Measurements from ENCODE around the gene FGD5.

Gene FGD5

DNA sequence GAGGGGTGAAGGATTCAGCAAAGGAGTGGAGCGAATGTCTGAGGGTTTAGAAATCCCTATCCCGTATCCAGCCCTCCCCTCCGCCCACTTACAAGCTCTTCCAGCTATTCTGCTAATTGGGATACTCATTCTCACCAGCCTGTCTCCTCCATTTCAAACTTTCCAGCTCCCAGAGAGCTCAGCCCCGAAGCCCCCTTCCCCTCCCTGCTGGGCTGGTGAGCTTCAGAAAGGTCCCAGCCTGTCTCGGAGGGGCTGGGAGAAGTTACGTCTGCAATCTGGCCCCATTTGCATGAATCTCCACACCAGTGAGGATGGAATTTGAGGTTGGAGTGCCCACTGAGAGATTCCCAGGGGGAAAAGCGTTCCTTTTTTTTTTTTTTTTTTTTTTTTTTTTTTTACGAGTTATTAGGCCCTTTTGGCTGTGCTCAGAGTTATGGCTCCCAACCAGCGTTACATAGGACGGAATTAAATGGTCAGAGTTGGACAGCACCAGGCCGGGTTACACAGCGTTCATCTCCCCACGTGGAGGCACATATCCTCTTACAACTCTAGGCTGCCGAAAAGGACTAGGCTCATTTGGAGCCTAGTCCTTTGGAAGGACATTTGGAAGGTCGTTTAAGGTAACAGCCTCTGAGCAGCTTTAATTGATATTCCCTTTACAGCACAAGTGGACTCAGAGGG lies 34.6 kb downstream of the FGD5 start:
- DNase-seq, result no peak

- no peak for DNase-seq
Observed at GRCh38 chr3:14857506-14857905, 38.7 kb downstream of the FGD5 start.

DNA sequence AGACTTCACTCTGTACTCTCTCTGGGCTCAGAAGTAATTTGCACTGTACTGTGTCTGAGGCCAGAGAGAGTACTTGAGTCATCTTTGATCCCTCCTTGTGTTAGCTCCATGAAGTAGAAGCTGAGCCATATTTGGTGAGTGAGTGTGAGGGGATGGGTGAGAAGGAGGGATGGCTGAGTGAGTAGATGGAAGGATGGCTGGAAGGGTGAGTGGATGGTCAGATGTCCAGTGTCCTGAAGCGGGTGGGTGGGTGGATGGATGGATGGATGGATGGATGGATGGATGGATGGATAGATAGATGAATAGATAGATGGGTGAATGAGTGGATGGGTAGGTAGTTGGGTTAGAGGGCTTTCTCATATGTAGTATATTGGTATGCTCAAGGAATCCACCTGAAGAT lies 39.3 kb downstream of the FGD5 start:
- no peak for DNase-seq

GRCh38 chr3:14859880-14860279 lies 41.1 kb downstream of the FGD5 start:
- no peak for DNase-seq

DNA sequence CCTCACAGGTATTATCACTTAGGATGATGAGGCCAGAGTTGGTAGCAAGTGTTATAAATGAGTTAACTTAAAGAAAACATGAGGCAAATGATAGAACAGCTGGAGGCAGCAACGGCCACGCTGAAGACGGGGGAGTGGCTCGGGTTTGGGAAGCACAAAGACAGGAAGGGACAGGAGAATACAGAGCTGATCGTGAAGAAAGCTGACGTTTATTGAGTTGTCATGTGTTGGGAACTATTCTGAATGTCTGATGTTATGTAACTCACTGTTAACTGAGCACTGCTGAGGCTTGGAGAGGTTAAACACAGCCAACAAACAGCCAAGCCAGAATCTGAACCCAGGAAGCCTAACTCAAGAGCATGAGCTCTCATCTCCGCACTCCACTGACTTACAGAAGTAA lies 42.3 kb downstream of the FGD5 start:
- DNase-seq, result no peak

GRCh38 chr3:14861446-14862302 lies 42.9 kb downstream of the FGD5 start:
- DNase-seq, result no peak

GRCh38 chr3:14862303-14862660 lies 43.5 kb downstream of the FGD5 start:
- DNase-seq, result no peak

DNA sequence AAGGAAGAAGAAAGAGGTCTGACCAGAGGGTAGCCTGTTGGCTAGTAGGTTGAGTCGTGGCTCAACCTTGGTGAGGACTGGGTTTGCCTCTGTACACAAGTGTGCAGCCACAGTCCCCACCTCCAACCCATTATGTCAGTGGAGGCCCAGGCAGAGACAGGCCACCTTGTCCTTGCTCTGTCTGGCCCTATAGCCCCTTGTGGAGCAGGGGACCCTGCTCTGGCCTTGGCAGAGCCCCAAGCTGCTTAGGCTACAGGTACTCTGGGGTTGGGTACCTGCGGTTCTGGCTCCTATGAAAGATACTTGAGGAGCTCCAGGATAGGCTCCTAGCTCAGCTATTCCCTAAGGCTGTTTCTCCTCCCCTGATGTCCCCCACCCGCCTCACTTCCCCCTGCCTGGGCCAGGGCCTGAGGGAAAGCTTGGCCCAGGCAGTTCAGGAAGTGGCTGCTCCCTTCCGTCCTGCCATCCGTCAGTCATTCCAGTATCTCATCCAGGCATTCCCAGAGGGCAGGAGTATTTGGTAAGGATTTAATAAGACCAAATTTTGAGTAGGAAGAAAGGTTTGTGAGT lies 44.0 kb downstream of the FGD5 start:
- no peak for DNase-seq

DNA sequence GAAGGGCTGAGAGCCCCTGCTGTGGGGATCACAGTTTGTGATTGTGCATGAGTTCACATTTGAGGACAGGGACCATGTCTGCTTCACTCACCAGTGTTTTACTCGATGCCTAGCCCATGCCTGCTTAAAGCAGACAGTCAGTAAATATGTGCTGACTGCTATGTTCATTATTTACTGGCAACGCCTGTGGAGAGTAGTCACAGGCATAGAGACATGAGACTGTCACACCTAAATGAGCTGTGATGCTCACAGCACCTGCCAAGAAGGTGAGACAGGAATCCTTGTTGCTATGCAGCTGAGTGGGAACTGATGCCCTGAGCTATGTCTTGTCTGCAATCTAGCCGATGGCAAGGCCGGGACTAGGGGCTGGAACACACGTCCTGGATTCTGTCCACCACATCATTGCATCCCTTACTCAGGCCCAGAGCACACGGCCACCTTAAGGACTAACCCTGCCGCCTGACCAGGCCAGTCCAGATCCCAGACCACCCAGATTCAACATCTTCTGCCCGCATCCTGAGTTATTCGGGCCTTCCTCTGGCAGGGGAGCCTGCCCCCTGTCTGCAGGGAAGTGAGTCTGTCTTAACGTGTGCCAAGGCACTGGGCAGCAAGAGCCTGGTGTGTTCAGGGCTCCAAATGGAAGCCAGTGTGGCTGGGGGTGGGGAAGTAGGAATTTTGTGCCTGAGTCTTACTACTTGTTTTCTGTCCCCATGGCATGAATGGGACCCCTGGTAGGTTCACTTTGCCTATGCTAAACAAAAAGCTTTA lies 44.8 kb downstream of the FGD5 start:
- no peak for DNase-seq

DNA sequence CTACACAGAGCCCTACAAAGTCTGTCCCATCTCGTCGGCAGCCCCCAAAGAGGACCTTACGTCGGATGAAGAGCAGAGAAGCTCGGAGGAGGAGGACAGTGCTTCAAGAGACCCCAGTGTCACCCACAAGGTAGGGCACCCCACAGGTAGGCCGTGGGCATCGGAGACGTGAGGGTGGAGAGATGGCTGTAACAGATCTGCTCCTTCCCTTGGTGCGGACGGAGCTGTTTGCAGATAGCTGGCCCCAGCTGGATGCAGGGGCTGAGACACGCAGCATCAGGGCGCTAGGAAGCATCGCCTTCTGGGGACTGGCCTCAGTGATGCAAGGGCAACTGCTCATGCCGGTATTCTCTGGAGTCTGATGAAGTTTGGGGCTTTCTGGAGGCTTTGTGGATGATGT lies 45.4 kb downstream of the FGD5 start:
- DNase-seq, result no peak

GRCh38 chr3:14866627-14867026 lies 47.9 kb downstream of the FGD5 start:
- no peak for DNase-seq

DNA sequence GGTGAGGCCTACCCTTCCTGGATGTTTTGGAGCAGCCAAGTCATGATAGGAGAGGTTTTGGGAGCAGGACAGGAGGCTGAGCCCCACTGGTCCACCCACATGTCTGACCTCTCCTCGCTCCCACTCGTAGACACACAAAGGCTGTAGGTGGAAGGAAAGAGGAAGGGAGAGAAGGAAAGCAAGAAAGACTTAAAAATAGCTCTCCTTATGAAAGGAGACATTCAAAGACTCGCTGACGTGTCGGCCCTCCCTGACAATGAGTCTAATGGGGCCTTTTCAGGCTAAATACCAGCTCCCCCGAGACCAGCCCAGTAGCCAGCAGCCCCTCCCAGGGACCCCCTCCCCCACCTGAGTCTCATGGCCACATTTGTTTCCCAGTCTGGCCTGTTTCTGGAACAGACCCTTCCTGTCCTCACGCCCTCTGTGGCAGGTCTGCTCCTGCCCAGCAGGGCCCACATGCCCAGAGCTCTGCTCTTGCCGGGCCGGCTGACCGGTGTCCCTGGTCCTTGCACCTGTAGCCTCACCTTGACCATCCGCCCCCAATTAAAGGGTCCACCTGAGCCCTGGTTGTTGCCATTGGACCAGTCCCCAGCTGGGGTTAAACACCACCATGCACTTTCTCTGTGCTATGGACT lies 49.3 kb downstream of the FGD5 start:
- DNase-seq, result no peak

- DNase-seq, result no peak
Observed at GRCh38 chr3:14869917-14870782, 51.4 kb downstream of the FGD5 start.

GRCh38 chr3:14870783-14871060 lies 52.0 kb downstream of the FGD5 start:
- no peak for DNase-seq

DNA sequence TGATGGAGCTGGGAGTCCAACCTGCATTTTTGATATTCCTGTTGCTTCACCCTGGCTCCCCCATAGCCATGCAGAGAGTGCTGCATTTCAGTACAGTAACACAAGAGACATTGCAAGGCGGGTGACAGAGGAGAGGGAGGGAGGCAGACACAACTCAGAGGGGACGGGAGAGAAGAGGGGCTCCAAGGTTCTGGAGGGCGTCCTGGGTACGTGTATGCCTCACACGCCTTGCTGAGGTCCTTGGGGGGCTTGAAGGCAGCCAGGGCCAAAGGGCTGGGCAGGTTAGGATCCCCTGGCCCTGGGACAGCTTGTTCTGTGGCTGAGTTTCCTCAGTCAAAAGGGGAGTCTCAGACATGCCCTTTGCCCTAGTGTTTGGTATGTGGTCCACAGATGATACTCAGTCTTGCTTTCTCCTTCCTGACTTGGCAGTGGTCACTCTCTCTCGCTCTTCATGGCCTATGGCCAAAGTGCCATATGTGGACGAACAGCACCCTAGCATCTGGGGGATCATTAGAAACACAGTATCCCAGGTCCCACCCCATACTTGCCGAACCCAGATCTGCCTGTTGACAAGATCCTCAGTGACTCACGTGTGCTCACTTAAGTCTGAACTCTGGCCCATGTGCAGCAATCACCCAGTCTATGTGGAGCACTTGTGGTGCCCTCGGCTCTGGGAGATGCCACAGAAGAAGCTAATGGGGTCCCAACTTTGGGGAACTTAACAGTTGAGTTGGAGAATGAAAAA lies 52.9 kb downstream of the FGD5 start:
- no peak for DNase-seq

DNA sequence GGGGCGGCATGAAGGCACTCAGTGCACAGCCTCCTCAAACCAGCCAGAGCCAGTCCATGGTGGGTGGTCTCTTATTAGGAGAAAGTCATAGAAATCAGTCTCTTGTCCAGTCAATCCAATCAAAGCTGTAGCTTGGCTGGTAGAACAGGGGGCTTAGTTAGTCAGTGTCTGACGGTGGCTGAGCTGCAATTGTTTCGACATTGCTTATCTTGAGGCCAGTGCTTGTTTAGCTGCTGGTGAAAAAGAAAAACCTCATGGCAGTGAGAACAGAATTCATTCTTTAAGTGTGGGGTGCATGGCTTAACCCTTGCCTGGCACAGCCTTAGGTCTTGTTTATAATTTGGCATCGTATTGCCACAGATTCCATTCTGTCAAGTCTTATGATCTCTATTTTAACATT lies 53.9 kb downstream of the FGD5 start:
- DNase-seq, result no peak

GRCh38 chr3:14874784-14875183 lies 56.0 kb downstream of the FGD5 start:
- DNase-seq, result no peak

DNA sequence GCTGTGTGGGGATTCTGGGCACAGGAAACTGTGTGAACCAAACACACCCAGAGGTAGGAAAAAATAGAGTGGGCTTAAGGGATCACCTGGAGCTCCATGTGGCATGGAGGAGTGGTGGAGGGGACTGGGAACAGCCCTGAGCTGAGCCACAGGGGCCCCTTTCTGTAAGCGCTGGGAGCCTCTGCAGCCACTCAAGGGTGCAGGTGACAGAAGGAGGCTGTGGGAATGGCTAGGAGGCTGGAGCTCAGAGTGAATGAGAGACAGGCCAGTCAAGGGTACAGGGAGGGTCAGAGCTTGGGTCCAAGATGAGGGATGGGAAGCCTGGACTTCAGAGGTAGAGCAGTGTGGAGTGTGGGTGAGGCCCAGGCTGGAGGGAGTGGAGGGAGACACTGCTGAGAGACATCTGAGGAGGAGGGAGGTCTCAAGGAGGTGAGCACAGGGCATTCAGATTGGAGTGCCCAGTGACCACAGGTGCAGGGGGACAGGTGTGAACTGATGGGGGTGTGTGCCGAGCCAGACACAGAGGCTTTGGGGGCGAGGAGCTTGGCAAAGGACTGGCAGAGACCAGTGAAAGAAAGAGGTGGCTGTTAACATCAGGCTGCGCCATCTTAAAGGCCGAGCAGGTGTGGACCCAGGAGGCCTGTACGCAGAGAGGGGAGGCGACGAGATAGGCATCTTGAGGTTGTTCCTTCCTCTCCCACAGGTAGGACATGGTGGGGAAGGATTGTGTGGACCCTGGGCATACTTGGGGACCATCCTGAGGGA lies 56.8 kb downstream of the FGD5 start:
- no peak for DNase-seq

DNA sequence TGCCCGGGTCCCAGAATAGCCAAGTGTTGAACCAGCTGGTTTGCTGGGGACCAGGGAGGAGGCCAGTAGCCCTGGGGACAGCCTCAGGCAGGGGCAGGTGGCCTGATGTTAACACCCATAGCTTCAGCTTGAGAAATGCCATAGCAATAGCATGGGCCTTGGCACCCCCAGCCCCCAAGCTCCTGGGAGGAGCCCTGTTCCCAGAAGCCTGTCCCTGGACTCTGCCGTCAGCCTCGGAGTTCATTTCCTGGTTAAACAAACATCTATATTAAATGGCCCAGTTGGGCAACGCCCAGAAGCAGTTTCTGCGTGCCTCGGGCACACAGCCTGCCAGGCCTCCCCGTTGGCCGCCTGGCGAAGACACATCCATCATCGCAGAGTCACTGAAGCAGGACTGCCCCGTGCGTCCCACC lies 58.2 kb downstream of the FGD5 start:
- no peak for DNase-seq

GRCh38 chr3:14877469-14877868 lies 58.7 kb downstream of the FGD5 start:
- DNase-seq, result no peak

Data from T-helper 9 cell (primary cell).